Testis (tissue), 2 donors: ENCODE results near the gene GRID1.

Experiments
- CTCF ChIP-seq, 3 experiments: fragments of 450-650 bp in 2 of 3; fragments of 200-600 bp in 1 of 3; sonication (generic) in 1 of 3; IDR thresholded peaks; one replicate each; pipeline ENCODE4 v1.5.1; 2016 to 2019; ENCODE audit warnings: antibody characterized with exemption in 3 of 3, mild to moderate bottlenecking in 2 of 3, moderate library complexity in 1 of 3
- POLR2A ChIP-seq: fragments of 450-650 bp; IDR thresholded peaks from one replicate; pipeline ENCODE4 v1.6.1; 2017; ENCODE audit warnings: antibody characterized with exemption, mild to moderate bottlenecking, moderate library complexity

GRCh38 chr10:85602306-85602705, 764.3 kb downstream of the GRID1 start:
- TF ChIP-seq POLR2A (no peak), CTCF (IDR thresholded peaks at IDR 0.05) (no peak)
